Duodenal mucosa (tissue), 2 donors: ENCODE results near the gene PSMB3.

Experiments
- H3K27ac ChIP-seq: one replicate; pipeline ENCODE4 v1.7.0; 2013; ENCODE audit warnings: low read depth, low read length
- H3K27me3 ChIP-seq, 2 donors: one replicate each; pipeline ENCODE4 v1.7.0; 2013; ENCODE audit warnings: low read length in 2 of 2, control low read depth in 1 of 2; ENCODE audit not compliant: insufficient read depth in 2 of 2, control insufficient read depth in 1 of 2
- H3K36me3 ChIP-seq, 2 donors: one replicate each; pipeline ENCODE4 v1.7.0; 2013; ENCODE audit warnings: low read length in 2 of 2, control low read depth in 1 of 2; ENCODE audit not compliant: insufficient read depth in 2 of 2, control insufficient read depth in 1 of 2
- H3K4me1 ChIP-seq, 2 donors: one replicate each; pipeline ENCODE4 v1.7.0; 2013; ENCODE audit warnings: low read length in 2 of 2, control low read depth in 1 of 2; ENCODE audit not compliant: insufficient read depth in 2 of 2, control insufficient read depth in 1 of 2
- H3K4me3 ChIP-seq, 2 donors: one replicate each; pipeline ENCODE4 v1.7.0; 2013; ENCODE audit warnings: low read length in 2 of 2, low read depth in 1 of 2
- H3K9ac ChIP-seq, 2 donors: one replicate each; pipeline ENCODE4 v1.7.0; 2013; ENCODE audit warnings: low read length in 2 of 2, low read depth in 1 of 2
- H3K9me3 ChIP-seq, 2 donors: one replicate each; pipeline ENCODE4 v1.7.0; 2013; ENCODE audit warnings: low read length in 2 of 2, control low read depth in 1 of 2; ENCODE audit not compliant: control insufficient read depth in 1 of 2

PSMB3 gene

GRCh38 chr17:38752308-38753070 is at the start of gene PSMB3:
Gene PSMB3 (plus strand): TSS chr17:38752741. CDS start chr17:38752827, 86 bp downstream.
- Histone ChIP-seq H3K36me3 (peaks cover 9 to 21% of the 10 kb centered on the region in 2 donors), H3K27me3 (peaks cover 0 to 4% of the 10 kb centered on the region in 2 donors), H3K27ac (peak within 1 kb of the TSS; percentile 79), H3K4me3 (peak within 1 kb of the TSS; percentile 83 to 99), H3K4me1 (peaks cover 38 to 50% of the 10 kb centered on the region in 2 donors), H3K9ac (peak within 1 kb of the TSS; percentile 85 to 96), H3K9me3 (no peaks in the 10 kb centered on the region)

GRCh38 chr17:38702916-38703741 is 49.4 kb upstream of the PSMB3 start:
- Histone ChIP-seq H3K27ac (peak overlapping the region; percentile 95), H3K27me3 (no peaks in the 10 kb centered on the region), H3K4me3 (peak overlapping the region; percentile 78 to 92), H3K9me3 (no peaks in the 10 kb centered on the region), H3K36me3 (peaks cover 5 to 13% of the 10 kb centered on the region in 2 donors), H3K4me1 (peaks cover 24 to 41% of the 10 kb centered on the region in 2 donors), H3K9ac (peak overlapping the region; percentile 84 to 94)

GRCh38 chr17:38703742-38704605 is 48.6 kb upstream of the PSMB3 start:
- peaks cover 24 to 41% of the 10 kb centered on the region in 2 donors for H3K4me1 ChIP-seq
- peak overlapping the region; percentile 95 for H3K27ac ChIP-seq
- H3K27me3 ChIP-seq: no peaks in the 10 kb centered on the region
- H3K36me3 ChIP-seq: peaks cover 5 to 20% of the 10 kb centered on the region in 2 donors
- H3K9ac ChIP-seq: peak overlapping the region; percentile 84 to 94
- no peaks in the 10 kb centered on the region for H3K9me3 ChIP-seq
- peak overlapping the region; percentile 78 to 92 for H3K4me3 ChIP-seq

GRCh38 chr17:38704606-38705522 is 47.7 kb upstream of the PSMB3 start, which contains the start of gene MLLT6:
Gene MLLT6 (plus strand): TSS chr17:38705273. CDS start chr17:38705633, 360 bp downstream.
- Histone ChIP-seq H3K9me3 (no peaks in the 10 kb centered on the region), H3K27me3 (no peaks in the 10 kb centered on the region), H3K36me3 (peaks cover 11 to 29% of the 10 kb centered on the region in 2 donors), H3K9ac (peak within 1 kb of the TSS; percentile 84 to 94), H3K27ac (peak within 1 kb of the TSS; percentile 95), H3K4me1 (peaks cover 31 to 46% of the 10 kb centered on the region in 2 donors), H3K4me3 (peak within 1 kb of the TSS; percentile 89 to 92)

GRCh38 chr17:38705523-38705802 is 47.1 kb upstream of the PSMB3 start:
- Histone ChIP-seq H3K4me1 (peaks cover 31 to 46% of the 10 kb centered on the region in 2 donors), H3K4me3 (peak overlapping the region; percentile 70 to 89), H3K27me3 (no peaks in the 10 kb centered on the region)

GRCh38 chr17:38705803-38706504 is 46.6 kb upstream of the PSMB3 start:
- Histone ChIP-seq H3K27ac (peak overlapping the region; percentile 65), H3K4me3 (peak overlapping the region; percentile 70 to 89), H3K9ac (peak overlapping the region; percentile 43 to 61), H3K4me1 (peaks cover 30 to 45% of the 10 kb centered on the region in 2 donors), H3K27me3 (no peaks in the 10 kb centered on the region), H3K36me3 (peaks cover 20 to 38% of the 10 kb centered on the region in 2 donors), H3K9me3 (no peaks in the 10 kb centered on the region)

More at GRCh38 chr17:38705523-38705802, 47.1 kb upstream of the PSMB3 start:
- Histone ChIP-seq H3K9ac (no peak overlapping the region), H3K9me3 (no peaks in the 10 kb centered on the region), H3K36me3 (peaks cover 17 to 35% of the 10 kb centered on the region in 2 donors), H3K27ac (peak overlapping the region; percentile 65)

- H3K4me1 ChIP-seq: peaks cover 23 to 38% of the 10 kb centered on the region in 2 donors
Observed at GRCh38 chr17:38706505-38707216, 45.9 kb upstream of the PSMB3 start.

GRCh38 chr17:38707678-38708351 is 44.7 kb upstream of the PSMB3 start:
- Histone ChIP-seq H3K9me3 (no peaks in the 10 kb centered on the region), H3K27me3 (no peaks in the 10 kb centered on the region), H3K9ac (peak overlapping the region in 1 of 2 donors; percentile 12), H3K27ac (no peak overlapping the region), H3K4me3 (peak overlapping the region in 1 of 2 donors; percentile 70), H3K4me1 (peaks cover 21 to 33% of the 10 kb centered on the region in 2 donors), H3K36me3 (peaks cover 25 to 57% of the 10 kb centered on the region in 2 donors)

More at GRCh38 chr17:38706505-38707216, 45.9 kb upstream of the PSMB3 start:
- H3K27me3 ChIP-seq: no peaks in the 10 kb centered on the region
- no peak overlapping the region for H3K27ac ChIP-seq
- peak overlapping the region; percentile 70 to 89 for H3K4me3 ChIP-seq
- H3K9me3 ChIP-seq: no peaks in the 10 kb centered on the region
- peaks cover 20 to 45% of the 10 kb centered on the region in 2 donors for H3K36me3 ChIP-seq
- peak overlapping the region; percentile 43 to 61 for H3K9ac ChIP-seq
